Caco-2 (cell line): Measurements from ENCODE around the gene BARX2. TPM values are rescaled to one million over a fixed set of nuclear protein-coding genes. Genes with fewer than 3 reads are reported as not detected.

Experiments
- BruUV-seq: library from RNA; stranded (reverse); fragments of 400-500 nt; replicated peaks from 2 replicates; lab custom pipeline; 2021; lab: Mats Ljungman, UMichigan
- CTCF ChIA-PET: fragments of 300-600 bp; sonication (Branson Sonifier 250); formaldehyde crosslinking; loops from one replicate; lab custom pipeline; 2022; ENCODE audit warnings: antibody characterized with exemption; lab: Charles Lee
- POLR2A ChIA-PET: fragments of 300-600 bp; sonication (Branson Sonifier 250); formaldehyde crosslinking; loops from one replicate; lab custom pipeline; 2022; ENCODE audit warnings: antibody characterized with exemption; lab: Charles Lee
- DNase-seq, 2 experiments: peaks; one replicate each; pipeline versions ENCODE4 v3.0.0 to v3.0.0-alpha.2; 2020 to 2022
- H3K27me3 ChIP-seq: replicated peaks from 2 replicates; pipeline ENCODE4 v1.6.0; 2011; ENCODE audit warnings: low read length; ENCODE audit not compliant: control insufficient read depth, insufficient read depth
- H3K36me3 ChIP-seq: 2 replicates; pipeline ENCODE4 v1.5.1; 2011; ENCODE audit warnings: low read length; ENCODE audit not compliant: control insufficient read depth, insufficient read depth
- H3K4me1 ChIP-seq: fragments of 250-450 bp; sonication (Bioruptor Pico); 2 replicates; pipeline ENCODE4 v1.5.1; 2020; ENCODE audit warnings: mild to moderate bottlenecking
- H3K4me3 ChIP-seq: 2 replicates; pipeline ENCODE4 v1.5.1; 2011; ENCODE audit warnings: low read depth, mild to moderate bottlenecking, control low read depth, low read length
- H3K9me3 ChIP-seq: fragments of 250-450 bp; sonication (Bioruptor Pico); 2 replicates; pipeline ENCODE4 v1.5.1; 2020; ENCODE audit warnings: mild to moderate bottlenecking, moderate library complexity
- H3K27ac Mint-ChIP-seq: one replicate; pipeline ENCODE4 v1.8.0; 2022; ENCODE audit warnings: mixed read lengths; ENCODE audit not compliant: unreplicated experiment
- H3K27me3 Mint-ChIP-seq: one replicate; pipeline ENCODE4 v1.8.0; 2022; ENCODE audit warnings: mixed read lengths; ENCODE audit not compliant: insufficient read depth, unreplicated experiment
- H3K36me3 Mint-ChIP-seq: one replicate; pipeline ENCODE4 v1.8.0; 2022; ENCODE audit warnings: mild to moderate bottlenecking, mixed read lengths; ENCODE audit not compliant: insufficient read depth, unreplicated experiment
- H3K4me1 Mint-ChIP-seq: one replicate; pipeline ENCODE4 v1.8.0; 2022; ENCODE audit warnings: low read depth, mixed read lengths; ENCODE audit not compliant: unreplicated experiment
- H3K4me3 Mint-ChIP-seq: one replicate; pipeline ENCODE4 v1.8.0; 2022; ENCODE audit warnings: mild to moderate bottlenecking, moderate library complexity, mixed read lengths; ENCODE audit not compliant: unreplicated experiment
- H3K9me3 Mint-ChIP-seq: one replicate; pipeline ENCODE4 v1.8.0; 2022; ENCODE audit warnings: mixed read lengths; ENCODE audit not compliant: unreplicated experiment
- CTCF ChIP-seq, 2 experiments: fragments of 200-600 bp in 1 of 2; IDR thresholded peaks; 1 replicate in 1 of 2; 2 replicates in 1 of 2; pipeline versions ENCODE4 v1.5.1 to v1.8.0; 2011 to 2022; ENCODE audit warnings: antibody characterized with exemption in 1 of 2, control low read depth in 1 of 2, inconsistent platforms in 1 of 2, low read depth in 1 of 2, low read length in 1 of 2, mild to moderate bottlenecking in 1 of 2, moderate library complexity in 1 of 2; ENCODE audit not compliant: insufficient read depth in 1 of 2, severe bottlenecking in 1 of 2, unreplicated experiment in 1 of 2
- intact Hi-C: fragments of 100-400 bp; cut with micrococcal nuclease; formaldehyde crosslinking; loops from one replicate; pipeline ENCODE4 v1.10.0; 2022; ENCODE audit not compliant: unreplicated experiment
- total RNA-seq: library from RNA; stranded (reverse); gene quantifications from 2 replicates; pipeline ENCODE4 v1.2.3, GENCODE V29; 2022

BARX2 gene
- total RNA-seq, 1 experiment from 2014 or later = 0.82 TPM

DNA sequence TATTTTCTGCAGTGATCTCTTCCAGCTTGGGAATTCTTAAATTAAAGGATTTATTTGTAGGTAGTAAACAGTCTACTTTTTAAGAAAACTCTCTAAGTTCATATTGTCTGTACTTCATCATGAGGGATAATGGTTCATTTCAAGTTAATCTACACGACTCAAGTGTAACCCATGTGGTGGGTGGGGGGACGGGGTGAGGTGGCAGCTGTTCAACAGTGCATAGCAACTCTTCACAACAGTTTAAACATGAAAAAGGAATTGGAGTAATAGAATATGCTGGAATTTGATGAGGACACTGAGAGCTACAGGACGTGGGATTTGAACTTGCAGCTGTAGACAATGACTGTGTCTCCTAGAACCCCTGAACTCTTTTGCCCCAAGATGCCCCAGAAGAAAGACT is 20.8 kb downstream of the BARX2 start:
- Mint-ChIP-seq H3K4me3 (no peak overlapping the region), H3K27ac (no peak overlapping the region), H3K4me1 (peaks cover 15% of the 10 kb centered on the region), H3K27me3 (no peaks in the 10 kb centered on the region), H3K36me3 (no peaks in the 10 kb centered on the region), H3K9me3 (peaks cover 7% of the 10 kb centered on the region)
- Histone ChIP-seq H3K36me3 (no peaks in the 10 kb centered on the region), H3K4me1 (peaks cover 8% of the 10 kb centered on the region), H3K4me3 (no peak overlapping the region), H3K9me3 (no peaks in the 10 kb centered on the region), H3K27me3 (no peaks in the 10 kb centered on the region)
- no peak for DNase-seq
- ChIA-PET CTCF (interaction anchor here (0.6 to 1.2 kb wide), 2 partner anchors 39 to 344 kb away, joined by 3 read pairs; no protein-coding TSS in a partner anchor), POLR2A (no interaction called here)
- no TSS peak for BruUV-seq
- TF ChIP-seq CTCF (IDR thresholded peaks at IDR 0.05; ENCODE audit: insufficient read depth in 1 of 2, low read depth in 1 of 2, low read length in 1 of 2, severe bottlenecking in 1 of 2, unreplicated experiment in 1 of 2) = no peak
- intact Hi-C loops = no loop called here

- Histone ChIP-seq H3K36me3 (no peaks in the 10 kb centered on the region), H3K4me3 (no peak overlapping the region), H3K27me3 (no peaks in the 10 kb centered on the region), H3K4me1 (no peaks in the 10 kb centered on the region), H3K9me3 (no peaks in the 10 kb centered on the region)
- Mint-ChIP-seq H3K27ac (no peak overlapping the region), H3K27me3 (no peaks in the 10 kb centered on the region), H3K9me3 (peaks cover 7% of the 10 kb centered on the region), H3K4me1 (no peaks in the 10 kb centered on the region), H3K36me3 (no peaks in the 10 kb centered on the region), H3K4me3 (no peak overlapping the region)
- TF ChIP-seq CTCF (IDR thresholded peaks at IDR 0.05; ENCODE audit: insufficient read depth in 1 of 2, low read depth in 1 of 2, low read length in 1 of 2, severe bottlenecking in 1 of 2, unreplicated experiment in 1 of 2) = no peak
- intact Hi-C loops = no loop called here
- ChIA-PET POLR2A (no interaction called here), CTCF (interaction anchor here (0.6 kb wide), 1 partner anchor 170 kb away, joined by 3 read pairs; no protein-coding TSS in a partner anchor)
- DNase-seq = no peak
- no TSS peak for BruUV-seq
These were observed 26.8 kb downstream of the BARX2 start for GRCh38 chr11:129402206-129403171.

- TF ChIP-seq CTCF (IDR thresholded peaks at IDR 0.05; ENCODE audit: insufficient read depth in 1 of 2, low read depth in 1 of 2, low read length in 1 of 2, severe bottlenecking in 1 of 2, unreplicated experiment in 1 of 2) = no peak
- H3K36me3 ChIP-seq = no peaks in the 10 kb centered on the region
- no TSS peak for BruUV-seq
- intact Hi-C loops = no loop called here
- POLR2A ChIA-PET = no interaction called here
- H3K36me3 Mint-ChIP-seq = no peaks in the 10 kb centered on the region
- peaks cover 7% of the 10 kb centered on the region for H3K9me3 Mint-ChIP-seq
- no peaks in the 10 kb centered on the region for H3K27me3 Mint-ChIP-seq
- no peaks in the 10 kb centered on the region for H3K4me1 ChIP-seq
- H3K27me3 ChIP-seq = no peaks in the 10 kb centered on the region
- H3K4me3 Mint-ChIP-seq = no peak overlapping the region
- no peak for DNase-seq
- CTCF ChIA-PET = no interaction called here
- H3K4me3 ChIP-seq = no peak overlapping the region
- H3K9me3 ChIP-seq = no peaks in the 10 kb centered on the region
- no peaks in the 10 kb centered on the region for H3K4me1 Mint-ChIP-seq
- H3K27ac Mint-ChIP-seq = no peak overlapping the region
These were observed 29.1 kb downstream of the BARX2 start for GRCh38 chr11:129404731-129405130.
